ENCODE measurements around the gene ZNF775. TPM values are rescaled to one million over a fixed set of nuclear protein-coding genes. Genes with fewer than 3 reads are reported as not detected.
A peak's percentile ranks its signal among the peaks of the same experiment; 100 is the strongest.

ZNF775 gene
- total and polyA plus RNA-seq, 2 experiments from 2014 or later, result 0.75 to 3.9 TPM

GRCh38 chr7:150398108-150398964 is 19.2 kb downstream of the ZNF775 start:
- Histone ChIP-seq H3F3A (ENCODE audit: insufficient read depth) (no peaks in the 10 kb centered on the region), H3K9me3 (ENCODE audit: low read depth) (no peaks in the 10 kb centered on the region), H3K9me2 (ENCODE audit: insufficient read depth) (no peaks in the 10 kb centered on the region), H3K36me3 (ENCODE audit: low read depth) (no peaks in the 10 kb centered on the region), H3K9ac (no peak overlapping the region), H3K4me2 (ENCODE audit: unreplicated experiment) (no peak overlapping the region), H2AFZ (no peak overlapping the region), H3K79me2 (ENCODE audit: insufficient read depth) (no peaks in the 10 kb centered on the region), H3K27ac (no peak overlapping the region), H3K4me1 (ENCODE audit: insufficient read depth) (peaks cover 10% of the 10 kb centered on the region), H3K27me3 (replicated peaks; ENCODE audit: insufficient read depth) (no peaks in the 10 kb centered on the region), H3K4me3 (no peak overlapping the region), H4K20me1 (ENCODE audit: insufficient read depth) (no peaks in the 10 kb centered on the region)
- 86 to 90% methylated on average over 20 to 27 of the region's 27 CpGs for WGBS, 2 experiments (ENCODE audit: low coverage in 1 of 2, low lambda C conversion rate in 2 of 2, missing lambda C conversion rate in 2 of 2)
- in situ Hi-C loops (cut with MboI), result no loop called here
- DNase-seq, result no peak
- no peak for TF ChIP-seq EZH2phosphoT487 (IDR thresholded peaks at IDR 0.05; ENCODE audit: insufficient read depth, low read depth)
- no peak for TF ChIP-seq EZH2 (IDR thresholded peaks at IDR 0.05; ENCODE audit: insufficient read depth, poor library complexity, severe bottlenecking)

GRCh38 chr7:150398965-150399320 is 19.8 kb downstream of the ZNF775 start:
- 74 to 86% methylated on average over 2 of the region's 2 CpGs for WGBS, 2 experiments (ENCODE audit: low coverage in 1 of 2, low lambda C conversion rate in 2 of 2, missing lambda C conversion rate in 2 of 2)
- Histone ChIP-seq H3K4me1 (ENCODE audit: insufficient read depth) (peaks cover 12% of the 10 kb centered on the region), H3K27ac (no peak overlapping the region), H3K9ac (no peak overlapping the region), H3K36me3 (ENCODE audit: low read depth) (no peaks in the 10 kb centered on the region), H3K9me3 (ENCODE audit: low read depth) (no peaks in the 10 kb centered on the region), H3K79me2 (ENCODE audit: insufficient read depth) (no peaks in the 10 kb centered on the region), H3K4me2 (ENCODE audit: unreplicated experiment) (no peak overlapping the region), H3F3A (ENCODE audit: insufficient read depth) (no peaks in the 10 kb centered on the region), H3K4me3 (no peak overlapping the region), H3K27me3 (replicated peaks; ENCODE audit: insufficient read depth) (no peaks in the 10 kb centered on the region), H3K9me2 (ENCODE audit: insufficient read depth) (no peaks in the 10 kb centered on the region), H2AFZ (no peak overlapping the region), H4K20me1 (ENCODE audit: insufficient read depth) (no peaks in the 10 kb centered on the region)
- TF ChIP-seq EZH2phosphoT487 (IDR thresholded peaks at IDR 0.05; ENCODE audit: insufficient read depth, low read depth), result no peak
- TF ChIP-seq EZH2 (IDR thresholded peaks at IDR 0.05; ENCODE audit: insufficient read depth, poor library complexity, severe bottlenecking), result no peak
- in situ Hi-C loops (cut with MboI), result no loop called here
- DNase-seq, result no peak

- no peak for TF ChIP-seq EZH2phosphoT487 (IDR thresholded peaks at IDR 0.05; ENCODE audit: insufficient read depth, low read depth)
- no peak for TF ChIP-seq EZH2 (IDR thresholded peaks at IDR 0.05; ENCODE audit: insufficient read depth, poor library complexity, severe bottlenecking)
- in situ Hi-C loops (cut with MboI), result no loop called here
These were observed 20.4 kb downstream of the ZNF775 start for GRCh38 chr7:150399421-150400007.

GRCh38 chr7:150400008-150400787 is 21.1 kb downstream of the ZNF775 start:
- WGBS, 2 experiments (ENCODE audit: low coverage in 1 of 2, low lambda C conversion rate in 2 of 2, missing lambda C conversion rate in 2 of 2), result 47 to 48% methylated on average over 11 of the region's 11 CpGs
- in situ Hi-C loops (cut with MboI), result no loop called here
- H4K20me1 ChIP-seq (ENCODE audit: insufficient read depth), result no peaks in the 10 kb centered on the region
- no peak for TF ChIP-seq EZH2phosphoT487 (IDR thresholded peaks at IDR 0.05; ENCODE audit: insufficient read depth, low read depth)
- no peak for TF ChIP-seq EZH2 (IDR thresholded peaks at IDR 0.05; ENCODE audit: insufficient read depth, poor library complexity, severe bottlenecking)
- H3K27ac ChIP-seq, result 0 out of 2 replicates have a peak overlapping the region, but pooled peaks have one; percentile 4
- H2AFZ ChIP-seq, result no peak overlapping the region
- no peak overlapping the region for H3K9ac ChIP-seq
- no peaks in the 10 kb centered on the region for H3K36me3 ChIP-seq (ENCODE audit: low read depth)
- no peaks in the 10 kb centered on the region for H3K9me3 ChIP-seq (ENCODE audit: low read depth)
- no peaks in the 10 kb centered on the region for H3K9me2 ChIP-seq (ENCODE audit: insufficient read depth)
- no peaks in the 10 kb centered on the region for H3F3A ChIP-seq (ENCODE audit: insufficient read depth)
- H3K79me2 ChIP-seq (ENCODE audit: insufficient read depth), result no peaks in the 10 kb centered on the region
- no peak overlapping the region for H3K4me3 ChIP-seq
- no peaks in the 10 kb centered on the region for H3K27me3 ChIP-seq (replicated peaks; ENCODE audit: insufficient read depth)
- H3K4me2 ChIP-seq (ENCODE audit: unreplicated experiment), result peak overlapping the region; percentile 25
- H3K4me1 ChIP-seq (ENCODE audit: insufficient read depth), result peaks cover 20% of the 10 kb centered on the region
- DNase-seq, result peak; percentile 77

More at GRCh38 chr7:150399421-150400007, 20.4 kb downstream of the ZNF775 start:
- H4K20me1 ChIP-seq (ENCODE audit: insufficient read depth), result no peaks in the 10 kb centered on the region
- WGBS, 2 experiments (ENCODE audit: low coverage in 1 of 2, low lambda C conversion rate in 2 of 2, missing lambda C conversion rate in 2 of 2), result 81 to 83% methylated on average over 14 to 15 of the region's 15 CpGs
- H3K9me2 ChIP-seq (ENCODE audit: insufficient read depth), result no peaks in the 10 kb centered on the region
- H3K36me3 ChIP-seq (ENCODE audit: low read depth), result no peaks in the 10 kb centered on the region
- H3K9me3 ChIP-seq (ENCODE audit: low read depth), result no peaks in the 10 kb centered on the region
- H2AFZ ChIP-seq, result no peak overlapping the region
- no peaks in the 10 kb centered on the region for H3K79me2 ChIP-seq (ENCODE audit: insufficient read depth)
- H3K27me3 ChIP-seq (replicated peaks; ENCODE audit: insufficient read depth), result no peaks in the 10 kb centered on the region
- no peak overlapping the region for H3K4me3 ChIP-seq
- H3F3A ChIP-seq (ENCODE audit: insufficient read depth), result no peaks in the 10 kb centered on the region
- H3K4me2 ChIP-seq (ENCODE audit: unreplicated experiment), result peak overlapping the region; percentile 25
- 0 out of 2 replicates have a peak overlapping the region, but pooled peaks have one; percentile 4 for H3K27ac ChIP-seq
- peaks cover 18% of the 10 kb centered on the region for H3K4me1 ChIP-seq (ENCODE audit: insufficient read depth)
- H3K9ac ChIP-seq, result no peak overlapping the region
- DNase-seq, result no peak
